Inflammatory macrophage (primary cell): Measurements from ENCODE around the gene KDM4C.

ENCODE experiments used
- DNase-seq, 2 donors: peaks; one replicate each; pipeline ENCODE4 v3.0.0-alpha.2; 2020 to 2022

KDM4C gene

DNA sequence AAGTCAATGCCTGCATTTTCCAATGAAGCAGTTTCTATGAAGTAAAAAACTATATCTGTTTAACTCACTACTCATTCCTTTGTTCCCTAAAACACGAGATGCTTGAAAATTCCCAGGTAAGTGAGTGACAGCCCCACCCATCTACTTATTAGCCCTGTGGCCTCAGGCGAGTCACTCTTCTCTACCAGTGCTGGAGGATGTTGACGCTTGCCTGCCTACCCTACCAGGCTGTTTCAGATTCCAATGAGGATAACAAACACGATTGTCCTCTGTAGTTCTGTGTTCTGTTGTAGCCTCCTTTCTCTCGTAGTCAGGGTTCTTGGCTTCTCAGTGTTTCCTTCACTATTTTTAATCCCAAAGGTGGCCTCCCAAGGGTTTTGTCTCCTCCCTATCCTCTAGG, 388.8 kb downstream of the KDM4C start:
- DNase-seq: no peak

- no peak for DNase-seq
These were observed 389.6 kb downstream of the KDM4C start for GRCh38 chr9:7147121-7148090.

- no peak for DNase-seq
These were observed 390.5 kb downstream of the KDM4C start for GRCh38 chr9:7148243-7148765.

GRCh38 chr9:7149258-7149657, 391.5 kb downstream of the KDM4C start:
- DNase-seq: no peak

DNA sequence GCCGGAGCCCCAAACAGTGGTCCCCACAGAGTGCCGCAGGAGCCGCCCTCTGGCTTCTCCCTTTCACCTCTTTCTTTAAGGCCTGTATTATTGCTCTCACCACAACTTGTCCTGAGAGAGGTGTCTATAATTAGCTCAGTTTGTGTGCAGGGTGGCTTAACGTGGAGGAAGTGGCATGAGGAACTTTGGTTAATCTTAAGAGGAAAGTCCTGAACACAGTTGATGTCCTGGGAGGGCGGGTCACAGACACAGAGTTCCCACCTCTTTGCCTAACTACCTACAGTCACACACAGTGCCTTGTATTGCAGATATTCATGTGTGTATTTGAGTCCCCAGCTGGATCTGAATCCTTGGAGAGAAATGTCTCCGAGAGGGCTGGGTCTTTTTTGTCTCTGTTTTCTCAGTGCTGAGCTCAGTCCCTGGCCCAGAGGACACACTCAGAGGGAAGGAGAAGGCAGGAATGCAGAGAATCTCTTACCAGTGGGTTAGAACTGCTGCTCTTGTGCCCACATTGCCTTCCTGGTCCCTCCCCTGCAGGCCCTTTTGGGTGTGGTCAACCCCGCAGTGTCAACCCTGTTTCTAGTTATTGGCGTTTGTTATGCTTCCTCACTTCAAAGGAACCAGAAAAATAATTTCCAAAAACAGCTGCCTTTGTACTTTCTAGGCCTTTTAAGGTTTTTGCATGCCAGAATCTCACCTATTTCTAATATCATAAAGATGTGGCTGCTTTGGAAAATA, 392.5 kb downstream of the KDM4C start:
- peak; percentile 57 to 63 for DNase-seq

GRCh38 chr9:7153134-7153533, 395.4 kb downstream of the KDM4C start:
- no peak for DNase-seq

GRCh38 chr9:7153566-7153965, 395.8 kb downstream of the KDM4C start:
- no peak for DNase-seq

DNA sequence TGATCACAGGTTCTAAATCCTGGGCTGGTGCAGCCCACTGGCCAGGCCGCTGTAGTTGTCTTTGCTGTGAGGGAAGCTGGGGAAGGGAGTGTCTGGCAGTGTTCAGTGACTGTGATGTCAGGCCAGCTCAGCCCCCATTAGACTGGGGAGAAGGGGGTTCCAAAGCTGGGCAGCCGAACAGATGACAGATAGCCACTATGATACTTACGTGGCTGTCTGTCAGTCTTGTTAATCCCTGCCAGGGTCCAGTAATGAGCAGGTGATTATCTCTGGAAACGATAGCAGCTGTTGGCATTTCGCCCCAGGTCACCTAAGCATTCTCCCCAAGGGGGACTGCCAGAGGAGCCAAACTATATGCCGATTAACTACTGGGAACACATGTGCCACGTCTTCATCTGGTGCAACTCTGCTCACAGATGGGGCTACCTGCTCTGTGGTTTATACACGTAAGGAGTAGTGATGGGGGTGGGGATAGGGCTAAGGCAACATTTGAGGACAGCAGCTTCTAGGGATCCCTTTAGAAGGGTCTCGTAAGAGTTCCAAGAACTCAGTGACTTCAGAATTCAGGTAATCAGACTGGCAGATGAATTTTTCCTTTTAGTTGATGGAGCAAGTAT, 396.3 kb downstream of the KDM4C start:
- no peak for DNase-seq

- no peak for DNase-seq
These were observed 396.9 kb downstream of the KDM4C start for GRCh38 chr9:7154650-7155049.

DNA sequence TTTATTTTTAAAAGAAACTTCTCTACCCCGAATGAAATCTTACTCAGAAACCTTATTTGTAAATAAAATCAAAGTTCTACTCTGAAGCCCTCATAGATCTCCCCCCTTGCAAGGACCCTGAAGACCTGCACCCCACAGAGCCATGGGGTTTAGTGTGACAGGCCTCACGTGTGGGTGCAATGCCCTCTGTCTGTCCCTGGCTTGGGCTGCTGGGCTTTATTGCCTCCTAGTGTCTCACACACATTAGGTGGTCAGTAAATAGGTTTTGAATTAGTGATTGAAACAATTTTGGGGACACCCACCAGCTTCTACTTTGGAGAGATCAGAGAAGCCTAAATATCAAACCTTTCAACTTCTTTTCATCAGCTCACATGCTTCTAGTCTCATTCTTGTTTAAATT, 403.7 kb downstream of the KDM4C start:
- no peak for DNase-seq

DNA sequence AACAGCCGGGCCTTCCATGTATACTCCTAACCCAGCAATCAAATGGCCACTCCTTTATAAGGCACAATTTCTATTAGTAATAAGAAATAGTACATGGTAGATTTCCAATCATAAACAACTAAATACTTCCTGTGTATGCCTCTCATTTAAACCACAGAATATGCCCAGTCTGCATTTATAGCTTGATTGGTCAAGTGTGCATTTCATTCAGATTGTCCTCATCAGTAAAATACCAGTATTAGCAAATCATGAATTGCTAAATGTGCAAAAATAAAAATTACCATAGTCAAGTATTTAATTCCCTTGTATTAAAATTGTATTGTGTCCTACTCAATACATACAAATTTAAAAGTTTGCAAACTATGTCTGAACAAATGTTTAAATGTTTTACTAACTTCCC, 406.2 kb downstream of the KDM4C start:
- DNase-seq: no peak

GRCh38 chr9:7164440-7165330, 406.9 kb downstream of the KDM4C start:
- no peak for DNase-seq

GRCh38 chr9:7165331-7165975, 407.7 kb downstream of the KDM4C start:
- no peak for DNase-seq

GRCh38 chr9:7166074-7166473, 408.3 kb downstream of the KDM4C start:
- no peak for DNase-seq

DNA sequence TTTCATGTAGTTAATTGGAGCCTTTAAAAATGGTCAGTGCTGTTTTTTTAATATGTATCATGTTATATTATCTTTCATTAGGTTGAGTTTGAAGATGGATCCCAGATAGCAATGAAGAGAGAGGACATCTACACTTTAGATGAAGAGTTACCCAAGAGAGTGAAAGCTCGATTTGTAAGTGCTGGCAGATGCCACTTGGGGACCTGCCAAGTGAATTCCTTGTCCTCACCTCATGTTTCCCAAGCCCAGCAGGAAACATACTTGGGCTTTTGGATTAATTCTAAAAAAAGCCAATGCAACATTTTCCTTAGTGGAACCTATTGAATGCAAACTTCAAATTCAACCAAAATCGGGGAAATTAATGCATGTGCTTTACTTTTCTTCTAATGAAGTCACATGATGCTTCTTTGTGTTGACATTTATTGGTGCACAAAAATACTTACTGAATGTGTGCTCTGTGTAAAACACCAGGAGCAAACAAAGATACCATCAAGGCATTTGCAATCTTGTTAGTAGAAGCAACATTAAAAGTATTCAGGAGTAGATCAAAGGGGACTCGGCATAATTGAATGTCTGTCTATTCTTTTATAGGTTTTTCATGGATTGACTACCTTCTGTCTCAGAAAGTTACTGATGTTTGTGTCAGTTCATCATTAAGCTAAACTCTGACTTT, 412.1 kb downstream of the KDM4C start:
- DNase-seq: no peak

DNA sequence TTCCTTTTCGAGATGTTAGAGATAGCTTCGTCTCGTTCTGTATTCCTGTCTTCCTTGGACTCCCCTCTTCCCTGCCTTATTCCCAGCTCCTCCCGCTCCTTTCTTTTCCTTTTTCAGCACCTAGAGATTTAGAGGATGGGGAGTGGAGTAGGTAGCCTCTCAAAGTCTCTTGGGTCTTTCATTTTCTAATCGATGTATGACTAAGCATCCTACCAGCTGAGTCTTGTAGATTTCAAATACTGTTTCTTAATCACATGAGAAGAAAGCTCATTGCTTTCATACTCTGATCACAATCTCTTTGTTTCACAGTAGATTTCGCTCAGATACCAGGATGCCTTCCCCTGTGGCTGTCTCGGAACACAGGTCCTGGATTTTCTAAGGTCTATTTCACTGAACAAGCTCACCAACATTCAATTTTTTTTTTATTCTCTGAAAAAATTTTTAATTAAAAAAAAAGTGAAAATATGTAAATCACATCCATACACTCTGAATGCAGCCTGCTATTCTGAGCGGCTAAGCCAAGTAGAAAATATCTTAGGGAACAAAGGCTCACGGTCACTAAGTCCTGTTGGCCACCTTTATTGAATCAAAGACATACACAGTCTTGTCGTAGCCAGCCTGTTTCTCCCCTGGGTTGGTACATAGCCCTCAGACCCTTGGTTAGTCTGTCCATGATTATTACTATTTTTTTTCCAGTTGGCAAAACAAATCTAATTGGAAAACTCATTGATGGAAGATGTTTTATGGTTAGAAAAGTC, 413.8 kb downstream of the KDM4C start:
- DNase-seq: no peak

DNA sequence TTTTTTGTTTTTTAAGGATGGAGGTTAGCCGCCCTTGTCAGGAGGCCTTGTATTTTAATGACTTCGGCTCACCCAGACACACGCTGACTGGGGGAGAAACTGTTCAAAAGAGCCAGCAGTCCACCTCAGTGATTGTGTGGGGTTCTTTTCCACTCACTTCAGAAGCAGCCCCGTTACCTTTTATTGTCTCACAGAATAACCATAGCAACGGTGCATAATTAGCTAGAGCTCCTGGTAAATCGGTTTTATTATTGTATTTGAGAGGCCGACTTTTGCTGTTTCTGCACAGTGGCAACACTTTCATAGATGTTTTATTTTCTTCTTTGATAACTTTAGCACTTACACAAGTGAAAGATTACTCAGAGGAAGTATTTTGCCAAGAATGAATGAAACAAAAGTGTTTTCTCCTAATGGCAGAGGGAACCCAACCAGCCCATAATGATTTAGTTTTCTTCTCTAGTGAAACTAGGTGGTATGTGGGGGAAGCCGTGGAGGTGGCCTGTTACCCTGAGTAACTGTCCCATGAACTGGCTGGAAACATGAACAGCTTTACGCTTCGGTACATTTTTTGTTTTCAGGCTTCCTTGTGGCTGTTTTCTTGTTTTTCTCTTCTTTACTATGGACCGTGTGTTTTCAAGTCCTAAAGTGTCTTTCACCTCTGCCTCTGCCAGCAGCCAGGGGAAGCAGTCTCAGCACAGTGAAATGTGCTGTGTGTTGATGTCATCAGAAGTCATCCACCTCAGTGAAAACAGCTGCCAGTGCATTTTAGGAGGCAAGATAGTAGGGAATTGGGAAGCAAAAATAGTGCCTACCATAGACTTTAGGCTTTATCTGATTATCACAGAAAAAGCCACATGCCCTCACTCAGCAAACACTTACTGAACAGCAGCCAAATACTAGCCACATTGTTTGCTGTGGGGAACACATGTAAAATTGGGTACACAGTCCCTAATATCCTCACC, 414.7 kb downstream of the KDM4C start:
- no peak for DNase-seq

DNA sequence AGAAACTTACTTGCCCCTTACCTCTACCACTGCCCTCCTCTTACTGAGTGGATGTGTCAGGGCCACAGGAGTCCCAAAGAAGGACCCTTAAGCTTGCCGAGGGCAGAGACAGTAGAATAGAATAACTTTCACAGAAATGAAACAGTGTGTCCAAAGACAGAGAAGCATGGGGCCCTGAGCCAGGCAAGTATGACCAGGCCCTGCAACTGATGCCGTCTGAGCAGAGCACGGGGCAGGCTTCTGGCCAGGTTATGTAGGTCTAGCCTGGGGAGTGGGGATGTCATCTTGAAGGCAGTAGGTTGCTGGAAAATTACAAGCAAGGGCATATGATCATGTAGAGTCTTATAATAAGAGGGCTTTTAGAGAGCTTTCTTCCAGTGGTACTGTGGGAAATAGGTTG, 415.4 kb downstream of the KDM4C start:
- DNase-seq: no peak

DNA sequence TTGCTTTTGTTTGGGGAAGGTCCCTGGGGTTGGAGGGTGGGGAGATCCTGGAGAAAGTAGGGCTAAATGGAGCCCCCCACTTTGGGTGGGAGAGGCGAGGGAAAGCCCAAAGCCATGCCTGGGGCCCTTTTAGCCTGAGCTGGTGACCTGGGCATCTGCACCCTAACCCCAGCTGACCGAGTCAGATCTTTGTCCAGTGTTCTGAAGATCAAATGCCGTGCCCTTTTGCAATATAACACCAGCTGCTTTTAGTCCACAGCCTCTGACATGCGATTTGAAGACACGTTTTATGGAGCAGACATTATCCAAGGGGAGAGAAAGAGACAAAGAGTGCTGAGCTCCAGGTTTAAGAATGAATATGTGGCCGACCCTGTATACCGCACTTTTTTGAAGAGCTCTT, 416.5 kb downstream of the KDM4C start:
- DNase-seq: no peak
